ENCODE results near the gene PIGQ.

DNA sequence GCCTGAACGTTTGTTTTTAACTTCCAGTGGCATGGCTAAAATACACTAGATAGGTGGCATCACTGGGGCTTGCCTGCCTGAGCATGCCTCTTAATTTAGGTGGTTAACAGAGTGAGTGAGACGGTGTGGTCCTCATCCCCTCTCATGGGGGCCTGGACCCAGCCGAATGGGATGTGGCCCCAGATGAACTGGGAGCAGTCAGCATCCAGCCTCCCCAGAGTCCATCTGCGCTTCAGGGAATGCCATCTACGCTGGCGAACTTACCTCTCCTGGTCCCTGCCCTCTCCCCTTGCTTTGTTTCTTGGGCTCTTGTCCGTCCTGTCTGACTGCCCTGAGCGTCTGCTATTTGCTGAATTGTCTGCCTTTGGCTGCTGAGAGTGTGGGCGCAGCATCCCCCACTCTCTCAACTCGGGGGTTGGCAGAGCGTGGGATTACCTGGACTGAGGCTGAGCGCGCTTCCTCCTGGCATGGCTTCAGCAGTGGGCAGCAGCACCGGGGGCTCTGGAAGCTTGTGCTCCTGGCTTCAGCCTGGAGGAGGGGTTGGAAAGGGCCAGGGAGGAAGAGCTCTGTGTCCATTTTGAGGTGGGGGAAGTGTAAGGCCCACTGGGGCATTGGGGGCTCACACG, 22.2 kb downstream of the PIGQ start:
- TF ChIP-seq, protein P1, sequence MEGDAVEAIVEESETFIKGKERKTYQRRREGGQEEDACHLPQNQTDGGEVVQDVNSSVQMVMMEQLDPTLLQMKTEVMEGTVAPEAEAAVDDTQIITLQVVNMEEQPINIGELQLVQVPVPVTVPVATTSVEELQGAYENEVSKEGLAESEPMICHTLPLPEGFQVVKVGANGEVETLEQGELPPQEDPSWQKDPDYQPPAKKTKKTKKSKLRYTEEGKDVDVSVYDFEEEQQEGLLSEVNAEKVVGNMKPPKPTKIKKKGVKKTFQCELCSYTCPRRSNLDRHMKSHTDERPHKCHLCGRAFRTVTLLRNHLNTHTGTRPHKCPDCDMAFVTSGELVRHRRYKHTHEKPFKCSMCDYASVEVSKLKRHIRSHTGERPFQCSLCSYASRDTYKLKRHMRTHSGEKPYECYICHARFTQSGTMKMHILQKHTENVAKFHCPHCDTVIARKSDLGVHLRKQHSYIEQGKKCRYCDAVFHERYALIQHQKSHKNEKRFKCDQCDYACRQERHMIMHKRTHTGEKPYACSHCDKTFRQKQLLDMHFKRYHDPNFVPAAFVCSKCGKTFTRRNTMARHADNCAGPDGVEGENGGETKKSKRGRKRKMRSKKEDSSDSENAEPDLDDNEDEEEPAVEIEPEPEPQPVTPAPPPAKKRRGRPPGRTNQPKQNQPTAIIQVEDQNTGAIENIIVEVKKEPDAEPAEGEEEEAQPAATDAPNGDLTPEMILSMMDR (conservative IDR thresholded peaks at IDR 0.05; ENCODE audit: low read depth in 2 of 2), result no peak
- TF ChIP-seq POLR2AphosphoS5 (IDR thresholded peaks at IDR 0.05; ENCODE audit: low read depth) (no peak), EZH2 (IDR thresholded peaks at IDR 0.05; ENCODE audit: low read depth, unreplicated experiment) (no peak), CREB1 (CRISPR knock-in tag; IDR thresholded peaks at IDR 0.05; ENCODE audit: low read depth) (no peak), EZH2phosphoT487 (IDR thresholded peaks at IDR 0.05; ENCODE audit: unreplicated experiment) (no peak), JUNB (IDR thresholded peaks at IDR 0.05; ENCODE audit: unreplicated experiment) (no peak), ZNF114 (CRISPR knock-in tag; IDR thresholded peaks at IDR 0.05) (no peak), NANOG (IDR thresholded peaks at IDR 0.05; ENCODE audit: borderline replicate concordance) (no peak)
- TF ChIP-seq, protein P2, sequence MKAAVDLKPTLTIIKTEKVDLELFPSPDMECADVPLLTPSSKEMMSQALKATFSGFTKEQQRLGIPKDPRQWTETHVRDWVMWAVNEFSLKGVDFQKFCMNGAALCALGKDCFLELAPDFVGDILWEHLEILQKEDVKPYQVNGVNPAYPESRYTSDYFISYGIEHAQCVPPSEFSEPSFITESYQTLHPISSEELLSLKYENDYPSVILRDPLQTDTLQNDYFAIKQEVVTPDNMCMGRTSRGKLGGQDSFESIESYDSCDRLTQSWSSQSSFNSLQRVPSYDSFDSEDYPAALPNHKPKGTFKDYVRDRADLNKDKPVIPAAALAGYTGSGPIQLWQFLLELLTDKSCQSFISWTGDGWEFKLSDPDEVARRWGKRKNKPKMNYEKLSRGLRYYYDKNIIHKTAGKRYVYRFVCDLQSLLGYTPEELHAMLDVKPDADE (IDR thresholded peaks at IDR 0.05), result no peak
- TF ChIP-seq, protein P3, sequence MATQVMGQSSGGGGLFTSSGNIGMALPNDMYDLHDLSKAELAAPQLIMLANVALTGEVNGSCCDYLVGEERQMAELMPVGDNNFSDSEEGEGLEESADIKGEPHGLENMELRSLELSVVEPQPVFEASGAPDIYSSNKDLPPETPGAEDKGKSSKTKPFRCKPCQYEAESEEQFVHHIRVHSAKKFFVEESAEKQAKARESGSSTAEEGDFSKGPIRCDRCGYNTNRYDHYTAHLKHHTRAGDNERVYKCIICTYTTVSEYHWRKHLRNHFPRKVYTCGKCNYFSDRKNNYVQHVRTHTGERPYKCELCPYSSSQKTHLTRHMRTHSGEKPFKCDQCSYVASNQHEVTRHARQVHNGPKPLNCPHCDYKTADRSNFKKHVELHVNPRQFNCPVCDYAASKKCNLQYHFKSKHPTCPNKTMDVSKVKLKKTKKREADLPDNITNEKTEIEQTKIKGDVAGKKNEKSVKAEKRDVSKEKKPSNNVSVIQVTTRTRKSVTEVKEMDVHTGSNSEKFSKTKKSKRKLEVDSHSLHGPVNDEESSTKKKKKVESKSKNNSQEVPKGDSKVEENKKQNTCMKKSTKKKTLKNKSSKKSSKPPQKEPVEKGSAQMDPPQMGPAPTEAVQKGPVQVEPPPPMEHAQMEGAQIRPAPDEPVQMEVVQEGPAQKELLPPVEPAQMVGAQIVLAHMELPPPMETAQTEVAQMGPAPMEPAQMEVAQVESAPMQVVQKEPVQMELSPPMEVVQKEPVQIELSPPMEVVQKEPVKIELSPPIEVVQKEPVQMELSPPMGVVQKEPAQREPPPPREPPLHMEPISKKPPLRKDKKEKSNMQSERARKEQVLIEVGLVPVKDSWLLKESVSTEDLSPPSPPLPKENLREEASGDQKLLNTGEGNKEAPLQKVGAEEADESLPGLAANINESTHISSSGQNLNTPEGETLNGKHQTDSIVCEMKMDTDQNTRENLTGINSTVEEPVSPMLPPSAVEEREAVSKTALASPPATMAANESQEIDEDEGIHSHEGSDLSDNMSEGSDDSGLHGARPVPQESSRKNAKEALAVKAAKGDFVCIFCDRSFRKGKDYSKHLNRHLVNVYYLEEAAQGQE (IDR thresholded peaks at IDR 0.05; ENCODE audit: unreplicated experiment), result no peak

All from GM23338 (cell line).